CD14-positive monocyte (primary cell): ENCODE measurements around the gene ARHGAP15. TPM values are rescaled to one million over a fixed set of nuclear protein-coding genes. Genes with fewer than 3 reads are reported as not detected.

Source experiments
- DNase-seq, 3 donors: peaks; one replicate each; pipeline ENCODE4 v3.0.0-alpha.2; 2011 to 2022
- H2AFZ ChIP-seq: 2 replicates; pipeline ENCODE4 v1.6.0; 2012; ENCODE audit warnings: mild to moderate bottlenecking, low read depth, low read length, inconsistent platforms; ENCODE audit not compliant: insufficient read depth, poor library complexity, severe bottlenecking
- H3K27ac ChIP-seq, 2 donors: 1 replicate in 1 of 2; 2 replicates in 1 of 2; pipeline ENCODE4 v1.5.1; 2012 to 2013; ENCODE audit warnings: low read length in 2 of 2, control low read depth in 1 of 2, inconsistent platforms in 1 of 2, low read depth in 1 of 2, mild to moderate bottlenecking in 1 of 2
- H3K27me3 ChIP-seq, 2 donors: one replicate each; pipeline versions ENCODE4 v1.6.0 to v1.6.1; 2011 to 2013; ENCODE audit warnings: low read length in 2 of 2; ENCODE audit not compliant: control insufficient read depth in 2 of 2, insufficient read depth in 2 of 2
- H3K36me3 ChIP-seq, 2 donors: replicated peaks in 1 of 2; 1 replicate in 1 of 2; 2 replicates in 1 of 2; pipeline versions ENCODE4 v1.5.1 to v1.6.1; 2012 to 2013; ENCODE audit warnings: low read length in 2 of 2, control low read depth in 1 of 2, inconsistent platforms in 1 of 2, mild to moderate bottlenecking in 1 of 2; ENCODE audit not compliant: insufficient read depth in 2 of 2, control insufficient read depth in 1 of 2
- H3K4me1 ChIP-seq, 2 donors: 1 replicate in 1 of 2; 2 replicates in 1 of 2; pipeline versions ENCODE4 v1.5.1 to v1.6.1; 2012 to 2013; ENCODE audit warnings: low read length in 2 of 2, control low read depth in 1 of 2, inconsistent platforms in 1 of 2, mild to moderate bottlenecking in 1 of 2, moderate library complexity in 1 of 2; ENCODE audit not compliant: insufficient read depth in 2 of 2, control insufficient read depth in 1 of 2
- H3K4me2 ChIP-seq: replicated peaks from 2 replicates; pipeline ENCODE3; 2012; ENCODE audit warnings: low read length, moderate library complexity, mild to moderate bottlenecking; ENCODE audit not compliant: poor library complexity, severe bottlenecking; ENCODE audit errors: extremely low read depth
- H3K4me3 ChIP-seq, 3 experiments: fragments of 200-600 bp in 1 of 3; sonication (generic) in 1 of 3; replicated peaks in 1 of 3; 1 replicate in 2 of 3; 2 replicates in 1 of 3; pipeline ENCODE4 v1.5.1; 2011 to 2013; ENCODE audit warnings: low read length in 3 of 3, mild to moderate bottlenecking in 3 of 3, control low read depth in 2 of 3, low read depth in 2 of 3, inconsistent platforms in 1 of 3, moderate library complexity in 1 of 3
- H3K79me2 ChIP-seq: 2 replicates; pipeline ENCODE4 v1.6.0; 2012; ENCODE audit warnings: mild to moderate bottlenecking, control low read depth, inconsistent platforms, low read length, moderate library complexity; ENCODE audit not compliant: insufficient read depth
- H3K9ac ChIP-seq: 2 replicates; pipeline ENCODE4 v1.6.0; 2017; ENCODE audit warnings: low read length, mild to moderate bottlenecking; ENCODE audit not compliant: insufficient read depth, poor library complexity, severe bottlenecking
- H3K9me3 ChIP-seq, 2 donors: replicated peaks in 1 of 2; 1 replicate in 1 of 2; 2 replicates in 1 of 2; pipeline versions ENCODE4 v1.5.1 to v1.6.1; 2012 to 2013; ENCODE audit warnings: low read length in 2 of 2, control low read depth in 1 of 2; ENCODE audit not compliant: control insufficient read depth in 1 of 2, insufficient read depth in 1 of 2
- H4K20me1 ChIP-seq: 2 replicates; pipeline ENCODE4 v1.6.0; 2012; ENCODE audit warnings: mild to moderate bottlenecking, low read length, control low read depth, moderate library complexity; ENCODE audit not compliant: insufficient read depth
- H3K27ac Mint-ChIP-seq, 7 donors: one replicate each; pipeline ENCODE4 v1.8.0; 2020; ENCODE audit warnings: mild to moderate bottlenecking in 7 of 7, mixed read lengths in 7 of 7, moderate library complexity in 6 of 7, inconsistent platforms in 2 of 7
- H3K27me3 Mint-ChIP-seq, 3 donors: one replicate each; pipeline ENCODE4 v1.8.0; 2021 to 2022; ENCODE audit warnings: low read depth in 3 of 3, mild to moderate bottlenecking in 3 of 3, mixed read lengths in 3 of 3, moderate library complexity in 3 of 3, inconsistent platforms in 1 of 3
- H3K36me3 Mint-ChIP-seq, 2 donors: one replicate each; pipeline ENCODE4 v1.8.0; 2020; ENCODE audit warnings: mixed read lengths in 2 of 2, inconsistent platforms in 1 of 2, mild to moderate bottlenecking in 1 of 2
- H3K4me1 Mint-ChIP-seq: one replicate; pipeline ENCODE4 v1.8.0; 2020; ENCODE audit warnings: mild to moderate bottlenecking, mixed read lengths
- H3K4me3 Mint-ChIP-seq, 2 donors: one replicate each; pipeline ENCODE4 v1.8.0; 2020; ENCODE audit warnings: mild to moderate bottlenecking in 2 of 2, mixed read lengths in 2 of 2, moderate library complexity in 1 of 2
- H3K9me3 Mint-ChIP-seq, 7 donors: one replicate each; pipeline ENCODE4 v1.8.0; 2020 to 2022; ENCODE audit warnings: mixed read lengths in 7 of 7, mild to moderate bottlenecking in 6 of 7, moderate library complexity in 6 of 7, inconsistent platforms in 2 of 7
- whole genome bisulfite sequencing: methylation state at CpG from one replicate; pipeline ENCODE4 v1.1.5; 2013; ENCODE audit warnings: missing lambda C conversion rate; ENCODE audit not compliant: insufficient coverage; 5-methylcytosine and 5-hydroxymethylcytosine counted together
- intact Hi-C, 2 donors: fragments of 100-400 bp; cut with micrococcal nuclease; formaldehyde crosslinking; loops; one replicate each; pipeline versions ENCODE4 v1.15.0 to v1.15.1; 2023
- polyA plus RNA-seq, 3 donors: library from polyadenylated mRNA; depleted of rRNA in 1 of 3; unstranded in 2 of 3; stranded (reverse) in 1 of 3; fragments of 300-500 nt in 2 of 3; fragments of >200 nt in 1 of 3; fragmentation: Illumina TruSeq in 2 of 3; gene quantifications; 1 replicate in 2 of 3; 2 replicates in 1 of 3; pipeline ENCODE4 v1.2.3, GENCODE V29; 2012 to 2021
- TF ChIP-seq, protein P1 (sequence below): fragments of 200-600 bp; IDR thresholded peaks from one replicate; pipeline ENCODE4 v1.8.0; 2022; ENCODE audit warnings: antibody characterized with exemption, mild to moderate bottlenecking

Gene ARHGAP15
- polyA plus RNA-seq, 3 donors = 35.4 to 50.9 (median 50.7) TPM

DNA sequence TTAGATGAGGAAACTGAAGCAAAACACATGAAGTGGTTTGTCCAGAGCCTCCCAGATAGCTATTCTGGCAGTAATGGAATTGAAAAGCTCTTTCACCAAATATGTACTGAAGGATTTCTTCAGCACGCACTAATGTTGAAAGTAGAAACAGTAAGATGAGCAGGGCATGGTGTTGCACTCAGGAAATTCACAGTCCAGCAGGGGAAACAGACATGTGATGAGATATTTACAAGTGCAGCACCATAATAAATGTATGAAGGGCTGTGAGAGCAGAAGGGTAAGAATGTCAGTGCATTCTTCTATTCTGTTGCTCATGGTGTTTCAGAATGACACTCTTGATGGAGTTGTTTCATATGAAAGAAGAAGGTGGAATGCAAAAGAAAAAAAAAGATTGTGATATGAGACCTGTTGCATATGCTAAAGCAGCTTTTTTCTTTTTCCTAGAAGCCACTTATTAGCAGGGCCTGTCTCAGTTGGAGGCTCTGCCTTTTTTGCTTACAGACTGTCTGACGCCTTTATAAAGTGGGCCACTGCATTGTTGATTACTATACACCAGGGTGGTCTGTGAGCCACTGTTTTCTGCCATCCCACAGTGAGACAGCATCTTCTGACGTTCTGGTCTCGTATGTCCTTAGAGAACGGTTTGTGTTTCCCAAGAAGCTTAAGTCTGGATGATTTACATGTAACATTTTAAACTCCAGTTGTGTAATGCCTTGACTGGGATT lies 516.9 kb downstream of the ARHGAP15 start:
- Mint-ChIP-seq H3K4me3 (no peak overlapping the region), H3K27me3 (peaks cover 0 to 2% (median 0%) of the 10 kb centered on the region in 3 donors), H3K36me3 (peaks cover 35 to 43% of the 10 kb centered on the region in 2 donors), H3K4me1 (no peaks in the 10 kb centered on the region), H3K9me3 (peaks cover 0 to 4% (median 0%) of the 10 kb centered on the region in 7 donors), H3K27ac (no peak overlapping the region)
- H3K27me3 ChIP-seq = no peaks in the 10 kb centered on the region
- DNase-seq = no peak
- intact Hi-C loops = no loop called here
- no peaks in the 10 kb centered on the region for H3K4me1 ChIP-seq
- peaks cover 2 to 38% of the 10 kb centered on the region in 2 donors for H3K36me3 ChIP-seq
- no peak overlapping the region for H2AFZ ChIP-seq
- H3K79me2 ChIP-seq = no peaks in the 10 kb centered on the region
- no peaks in the 10 kb centered on the region for H4K20me1 ChIP-seq
- H3K9ac ChIP-seq = no peak overlapping the region
- TF ChIP-seq, protein P1, sequence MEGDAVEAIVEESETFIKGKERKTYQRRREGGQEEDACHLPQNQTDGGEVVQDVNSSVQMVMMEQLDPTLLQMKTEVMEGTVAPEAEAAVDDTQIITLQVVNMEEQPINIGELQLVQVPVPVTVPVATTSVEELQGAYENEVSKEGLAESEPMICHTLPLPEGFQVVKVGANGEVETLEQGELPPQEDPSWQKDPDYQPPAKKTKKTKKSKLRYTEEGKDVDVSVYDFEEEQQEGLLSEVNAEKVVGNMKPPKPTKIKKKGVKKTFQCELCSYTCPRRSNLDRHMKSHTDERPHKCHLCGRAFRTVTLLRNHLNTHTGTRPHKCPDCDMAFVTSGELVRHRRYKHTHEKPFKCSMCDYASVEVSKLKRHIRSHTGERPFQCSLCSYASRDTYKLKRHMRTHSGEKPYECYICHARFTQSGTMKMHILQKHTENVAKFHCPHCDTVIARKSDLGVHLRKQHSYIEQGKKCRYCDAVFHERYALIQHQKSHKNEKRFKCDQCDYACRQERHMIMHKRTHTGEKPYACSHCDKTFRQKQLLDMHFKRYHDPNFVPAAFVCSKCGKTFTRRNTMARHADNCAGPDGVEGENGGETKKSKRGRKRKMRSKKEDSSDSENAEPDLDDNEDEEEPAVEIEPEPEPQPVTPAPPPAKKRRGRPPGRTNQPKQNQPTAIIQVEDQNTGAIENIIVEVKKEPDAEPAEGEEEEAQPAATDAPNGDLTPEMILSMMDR = no peak
- no peaks in the 10 kb centered on the region for H3K9me3 ChIP-seq
- 100% methylated on average over 1 of the region's 5 CpGs for WGBS
- H3K4me2 ChIP-seq = no peak overlapping the region
- H3K4me3 ChIP-seq = no peak overlapping the region
- H3K27ac ChIP-seq = no peak overlapping the region

DNA sequence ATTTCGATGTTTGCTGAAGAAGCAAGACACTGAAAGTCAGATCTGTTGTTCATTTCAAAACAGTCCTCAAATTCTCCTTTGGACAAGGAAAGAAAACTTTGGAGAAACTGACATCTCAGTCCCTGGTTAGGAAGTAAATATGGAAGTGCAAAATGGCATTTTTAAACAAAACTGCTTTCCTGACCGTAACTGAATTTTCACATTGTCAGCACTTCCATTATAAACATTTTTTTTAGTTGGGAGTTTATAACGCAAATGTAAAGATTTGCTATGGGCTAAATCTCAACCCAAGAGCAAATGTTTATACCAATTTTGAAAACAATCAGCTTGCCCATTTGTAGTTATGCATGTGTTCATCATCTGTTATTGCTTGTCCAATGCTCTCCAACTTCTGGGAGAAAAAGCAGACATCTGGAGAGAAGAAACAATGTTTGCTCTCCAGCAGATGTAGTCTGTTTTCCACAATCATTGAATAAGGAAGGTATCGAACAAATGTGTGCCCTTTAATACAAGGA lies 520.1 kb downstream of the ARHGAP15 start:
- H3K4me2 ChIP-seq = no peak overlapping the region
- Mint-ChIP-seq H3K27me3 (no peaks in the 10 kb centered on the region), H3K4me3 (no peak overlapping the region), H3K9me3 (peaks cover 0 to 18% (median 12%) of the 10 kb centered on the region in 7 donors), H3K36me3 (peaks cover 30 to 31% of the 10 kb centered on the region in 2 donors), H3K27ac (no peak overlapping the region), H3K4me1 (no peaks in the 10 kb centered on the region)
- no peaks in the 10 kb centered on the region for H3K27me3 ChIP-seq
- no peaks in the 10 kb centered on the region for H3K79me2 ChIP-seq
- no peak overlapping the region for H3K4me3 ChIP-seq
- intact Hi-C loops = no loop called here
- DNase-seq = no peak
- H3K27ac ChIP-seq = no peak overlapping the region
- peaks cover under 1 to 42% of the 10 kb centered on the region in 2 donors for H3K36me3 ChIP-seq
- H3K4me1 ChIP-seq = no peaks in the 10 kb centered on the region
- H4K20me1 ChIP-seq = no peaks in the 10 kb centered on the region
- H3K9ac ChIP-seq = no peak overlapping the region
- WGBS = 100% methylated on average over 1 of the region's 4 CpGs
- H3K9me3 ChIP-seq = peaks cover 0 to 18% of the 10 kb centered on the region in 2 donors
- TF ChIP-seq, protein P1 = no peak
- no peak overlapping the region for H2AFZ ChIP-seq
